ENCODE data around the gene STH.
"Not testable (repeated sequence)": the region's sequence is repeated elsewhere in the genome, so short reads cannot be mapped to it uniquely, and the experiment has no call there.

Gene STH

GRCh38 chr17:45998987-45999899, at the start of gene STH:
Gene STH, plus strand, starts transcription at chr17:45999250. Its CDS starts 30 bp downstream, at chr17:45999280.
- DNase-seq = no peak

DNA sequence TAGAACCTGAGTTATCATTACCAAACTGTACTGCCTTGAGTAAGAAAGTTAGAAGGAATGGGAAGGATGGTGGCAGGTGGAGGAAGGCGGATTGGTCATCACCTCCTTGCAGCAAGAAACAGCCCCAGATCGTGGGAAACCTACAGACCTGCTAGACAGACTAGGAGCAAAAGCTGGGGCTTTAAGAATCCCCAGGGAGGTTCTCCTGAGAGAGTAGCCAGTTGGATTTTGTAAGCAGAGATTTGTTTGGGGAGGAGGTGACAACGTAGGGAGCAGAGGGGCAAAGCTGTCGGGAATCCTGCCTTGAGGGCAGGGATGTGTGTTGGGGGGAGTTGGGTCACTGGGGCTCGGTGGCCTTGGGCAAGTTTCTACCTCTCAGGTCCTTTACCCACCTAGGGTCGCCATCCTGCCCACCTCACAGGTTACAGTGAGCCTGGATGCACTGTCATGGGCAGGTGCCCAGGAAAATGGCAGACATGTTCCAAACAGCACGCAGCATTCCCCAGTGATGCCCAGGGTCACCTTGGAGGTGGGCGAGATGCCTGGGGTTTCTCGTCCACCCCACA, 49.2 kb upstream of the STH start:
- no peak for DNase-seq

DNA sequence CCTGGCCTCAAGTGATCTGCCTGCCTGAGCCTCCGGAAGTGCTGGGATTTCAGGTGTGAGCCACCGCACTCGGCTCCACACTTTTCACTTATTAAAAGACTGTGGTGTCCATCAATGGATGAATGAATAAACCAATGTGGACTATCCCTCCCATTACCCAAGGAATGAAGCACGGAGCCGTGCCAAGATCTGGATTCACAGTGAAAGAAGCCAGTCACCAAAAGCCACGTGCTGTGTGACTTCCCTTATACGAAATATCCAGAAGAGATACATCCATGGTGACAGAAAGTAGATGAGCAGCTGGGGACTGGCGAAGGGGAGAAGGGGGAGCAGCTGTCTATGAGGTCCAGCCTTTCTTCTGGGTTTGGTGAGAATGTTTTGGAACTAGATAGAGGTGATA, 48.2 kb upstream of the STH start:
- DNase-seq = no peak

- no peak for DNase-seq
These were observed 47.6 kb upstream of the STH start for GRCh38 chr17:45951403-45951802.

DNA sequence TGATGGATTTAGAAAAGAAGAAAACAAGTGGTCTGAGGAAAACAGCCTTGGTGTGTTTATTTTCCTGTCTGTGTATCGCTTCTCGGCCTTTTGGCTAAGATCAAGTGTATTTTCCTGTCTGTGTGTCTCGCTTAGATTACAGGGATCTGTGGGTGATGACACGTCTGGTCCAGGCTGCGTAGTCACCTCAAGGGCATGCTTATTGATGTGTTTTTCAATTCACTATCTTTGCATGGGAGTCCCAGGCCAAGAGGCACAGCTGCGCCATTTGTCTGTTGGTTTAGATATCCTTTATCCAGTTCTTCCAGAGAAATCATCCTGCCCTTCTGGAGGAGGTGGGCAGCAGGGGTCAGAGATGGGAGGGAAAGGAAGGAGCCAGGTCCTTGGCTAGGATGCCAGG, 47.1 kb upstream of the STH start:
- DNase-seq = no peak

- no peak for DNase-seq
These were observed 46.2 kb upstream of the STH start for GRCh38 chr17:45952814-45953320.

DNA sequence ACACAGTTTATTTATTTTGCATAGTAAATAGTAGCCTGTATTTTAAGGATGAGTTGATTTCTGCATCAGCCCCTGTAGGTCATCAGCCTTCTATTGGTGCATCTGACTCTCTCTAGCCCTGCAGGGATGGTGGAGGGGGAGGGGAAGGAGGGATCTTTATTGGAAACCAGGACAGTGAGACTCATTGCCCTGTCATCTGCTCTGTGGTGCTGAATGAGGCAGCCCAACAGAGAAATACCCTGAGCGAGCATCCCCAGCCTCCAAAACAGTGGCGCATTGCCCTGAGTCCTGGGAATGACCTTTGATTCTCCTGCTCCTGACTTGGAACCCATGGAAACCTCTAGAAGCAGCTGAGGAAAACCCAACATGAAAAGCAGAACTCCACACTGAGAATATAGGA, 45.5 kb upstream of the STH start:
- no peak for DNase-seq

DNA sequence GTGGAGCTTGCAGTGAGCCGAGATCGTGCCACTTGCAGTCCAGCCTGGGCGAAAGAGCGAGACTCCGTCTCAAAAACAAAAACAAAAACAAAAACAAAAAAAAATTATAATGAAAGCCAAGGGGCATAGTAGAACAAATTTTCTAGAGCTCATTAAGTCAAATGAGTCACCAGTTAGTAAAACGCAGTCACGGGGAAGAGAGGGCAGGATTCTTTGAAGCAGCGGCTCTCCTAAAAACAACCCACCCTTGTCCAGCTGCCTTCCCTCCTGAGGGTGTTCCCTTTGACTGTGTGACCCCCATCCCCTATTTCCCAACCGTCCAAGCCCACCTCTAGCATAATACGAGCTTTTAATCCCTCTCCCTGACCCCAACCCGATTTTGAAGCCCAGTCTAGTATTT, 44.1 kb upstream of the STH start:
- no peak for DNase-seq

- no peak for DNase-seq
These were observed 43.7 kb upstream of the STH start for GRCh38 chr17:45955326-45955725.

DNA sequence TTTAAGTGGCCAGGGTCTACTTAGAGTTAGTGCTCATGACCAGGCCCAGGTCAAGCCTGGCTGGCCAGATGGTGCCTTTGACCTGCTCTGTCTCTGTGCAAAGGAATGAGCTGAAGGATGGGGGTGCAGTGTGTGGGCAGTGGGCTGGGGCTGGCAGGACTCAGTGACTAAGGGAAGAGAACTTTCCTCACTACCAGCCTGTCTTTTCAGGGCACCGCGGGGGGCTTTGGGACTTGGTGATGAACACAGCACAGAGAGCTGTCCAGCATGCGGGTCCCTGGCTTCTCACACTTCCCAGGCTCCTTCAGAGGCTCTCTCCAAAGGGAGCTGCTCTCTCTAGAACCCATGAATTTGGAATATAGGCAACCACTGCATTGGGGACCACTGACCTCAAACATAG, 43.0 kb upstream of the STH start:
- no peak for DNase-seq

GRCh38 chr17:45956746-45957145, 42.3 kb upstream of the STH start:
- not testable (repeated sequence) for DNase-seq

DNA sequence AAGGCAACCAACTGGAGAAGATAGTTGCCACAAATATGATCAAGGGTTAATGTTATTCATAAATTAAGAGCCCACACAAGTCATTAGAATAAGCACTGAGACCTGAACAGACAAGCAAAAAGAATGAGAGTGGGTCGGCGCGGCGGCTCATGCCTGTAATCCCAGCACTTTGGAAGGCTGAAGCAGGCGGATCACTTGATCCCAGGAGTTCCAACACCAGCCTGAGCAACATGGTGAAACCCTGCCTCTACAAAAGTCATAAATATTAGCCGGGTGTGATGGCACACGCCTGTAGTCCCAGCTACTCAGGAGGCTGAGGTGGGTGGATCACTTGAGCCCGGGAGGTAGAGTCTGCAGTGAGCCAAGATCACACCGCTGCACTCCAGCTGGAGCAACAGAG, 40.7 kb upstream of the STH start:
- DNase-seq = no peak

- DNase-seq = no peak
These were observed 39.9 kb upstream of the STH start for GRCh38 chr17:45958994-45959665.

DNA sequence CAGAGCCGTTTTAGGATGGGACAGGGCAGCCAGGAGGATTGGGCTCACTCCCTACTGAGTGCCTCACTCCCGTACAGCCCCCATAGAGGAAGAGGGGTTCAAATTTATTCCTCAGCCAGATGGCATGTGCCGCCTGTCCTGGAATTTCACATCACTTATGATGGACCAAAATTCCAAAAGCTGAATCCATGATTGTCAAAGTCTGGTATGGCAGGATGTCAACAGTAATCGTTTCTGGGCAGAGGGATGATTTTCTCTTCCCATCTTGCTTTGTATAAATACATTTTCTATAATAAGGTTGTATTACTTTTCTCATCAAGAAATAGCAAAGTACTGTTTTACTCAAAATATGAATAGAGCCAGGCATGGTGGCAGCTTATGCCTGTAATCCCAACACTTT, 38.7 kb upstream of the STH start:
- DNase-seq = no peak

GRCh38 chr17:45961206-45961605, 37.8 kb upstream of the STH start:
- DNase-seq = no peak

- DNase-seq = no peak
These were observed 36.7 kb upstream of the STH start for GRCh38 chr17:45962221-45962972.

DNA sequence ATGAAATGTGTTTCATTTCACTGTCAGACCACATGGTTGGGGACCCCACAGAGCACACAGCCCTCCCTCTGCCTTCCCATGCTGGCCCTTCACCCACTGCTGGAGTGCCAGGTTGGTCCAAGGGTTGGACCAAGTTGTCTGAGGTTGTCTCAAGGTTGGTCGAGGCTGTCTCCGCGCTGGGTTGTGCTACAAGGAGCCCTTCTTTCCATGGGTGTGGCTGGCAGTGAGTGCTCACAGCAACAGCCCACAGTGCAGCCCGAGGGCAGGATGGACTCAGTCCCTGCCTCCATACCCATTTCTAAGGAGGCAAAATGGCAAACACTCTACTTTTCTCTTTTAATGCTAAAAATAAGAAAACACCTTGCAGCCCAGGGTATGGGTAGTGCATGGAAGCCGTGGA, 35.8 kb upstream of the STH start:
- DNase-seq = no peak

DNA sequence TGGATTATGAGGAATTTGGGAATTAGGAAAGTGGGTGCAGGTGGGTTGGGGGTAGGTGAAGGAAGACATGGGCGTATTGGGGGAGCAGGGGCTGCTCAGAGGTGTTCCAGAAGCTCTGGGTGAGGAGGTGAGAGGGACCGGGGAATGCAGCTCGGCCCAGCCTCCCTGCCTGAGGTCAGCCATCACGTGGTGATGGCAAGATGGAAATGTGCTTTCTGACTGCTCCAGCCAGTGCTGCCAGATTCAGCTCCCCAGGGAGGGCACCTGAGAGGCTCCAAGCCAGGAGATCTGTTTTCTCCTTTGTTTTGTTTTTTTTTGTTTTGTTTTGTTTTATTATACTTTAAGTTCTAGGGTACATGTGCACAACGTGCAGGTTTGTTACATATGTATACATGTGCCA, 35.2 kb upstream of the STH start:
- DNase-seq = no peak

DNA sequence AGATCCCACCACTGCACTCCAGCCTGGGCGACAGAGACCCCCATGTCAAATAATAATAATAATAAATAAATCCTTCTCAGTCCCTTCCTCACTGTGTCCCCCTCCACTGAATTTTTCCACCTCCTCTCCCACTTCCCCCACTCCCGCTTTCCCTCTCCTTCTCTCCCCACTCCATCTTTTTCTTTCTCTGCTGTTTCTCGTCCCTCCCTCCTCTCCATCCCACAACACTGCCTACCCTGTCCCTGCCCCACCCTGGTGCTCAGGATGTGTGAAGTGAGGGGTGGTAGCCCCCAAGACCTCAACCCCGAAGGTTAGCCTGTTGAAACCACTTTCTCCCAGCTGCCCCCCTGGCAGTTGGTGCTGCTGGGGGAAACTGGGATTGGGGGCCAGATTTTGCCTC, 34.4 kb upstream of the STH start:
- DNase-seq = no peak

DNA sequence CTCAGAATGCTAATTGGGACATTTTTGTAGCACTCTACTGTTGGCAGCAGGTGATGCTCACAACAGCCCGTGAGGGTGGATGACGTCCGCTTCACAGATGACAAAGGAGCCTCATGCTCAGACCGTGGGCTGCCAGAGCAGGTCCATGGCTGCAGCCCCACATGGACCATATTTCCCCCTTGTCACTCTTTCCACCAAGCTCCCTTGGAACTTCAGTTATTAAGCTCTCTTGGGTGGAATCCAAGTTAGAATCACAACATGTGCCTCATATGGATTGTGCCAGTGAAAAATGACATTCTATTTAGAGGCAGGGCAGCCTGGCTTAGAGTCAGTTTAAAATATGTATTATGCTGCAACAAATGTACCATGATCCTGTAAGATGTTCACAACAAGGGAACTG, 33.2 kb upstream of the STH start:
- no peak for DNase-seq

DNA sequence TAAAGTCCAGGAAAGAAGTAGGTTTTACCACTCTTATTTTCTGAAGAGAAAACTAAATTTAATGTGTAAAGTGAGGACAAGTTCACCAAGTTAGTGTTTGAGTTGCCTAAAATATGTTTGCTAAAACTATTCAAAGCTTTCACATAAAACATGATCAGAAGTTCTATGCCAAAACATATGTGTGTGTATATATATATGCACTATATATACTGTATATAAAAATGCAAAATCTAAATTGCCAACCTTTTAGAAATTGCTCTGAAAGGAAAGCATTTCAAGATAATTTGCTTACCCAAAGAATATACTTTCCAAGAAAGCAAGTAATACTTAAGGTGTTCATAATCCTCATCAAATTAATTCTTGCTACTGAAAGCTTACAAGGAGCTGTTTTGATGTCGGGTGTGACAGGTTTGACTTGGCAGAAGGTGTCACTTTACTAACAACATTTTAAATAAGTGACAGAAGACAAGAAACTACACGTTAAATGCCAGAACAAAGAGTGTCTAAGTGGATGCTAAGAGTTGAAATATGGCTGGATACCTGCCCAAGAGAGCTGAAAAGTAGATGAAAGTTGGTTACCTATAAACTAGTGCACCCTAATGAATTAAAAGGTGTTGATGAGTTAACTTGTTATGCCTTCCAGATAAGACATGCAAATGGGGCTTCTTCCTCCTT, 32.3 kb upstream of the STH start:
- no peak for DNase-seq

GRCh38 chr17:45967378-45967777, 31.7 kb upstream of the STH start:
- DNase-seq = no peak

DNA sequence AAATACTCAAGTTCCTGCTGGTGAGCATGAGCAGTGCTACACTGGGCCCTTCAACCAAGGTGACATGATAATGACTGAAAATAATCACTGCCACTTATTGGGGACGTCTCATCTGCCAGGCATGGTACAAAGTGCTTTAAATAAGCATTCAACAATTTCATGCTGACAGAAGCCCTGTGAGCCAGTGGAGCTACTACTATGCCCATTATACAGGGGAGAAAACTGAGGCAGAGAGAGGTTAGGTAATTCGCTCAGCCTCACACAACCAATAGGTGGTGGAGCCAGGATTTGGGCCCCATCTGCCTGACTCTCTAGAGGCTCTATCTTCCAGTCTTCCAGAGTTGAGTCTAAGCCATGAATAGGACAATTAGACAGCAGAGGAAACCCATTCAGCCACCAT, 30.3 kb upstream of the STH start:
- no peak for DNase-seq
